RWPE1 (cell line): ENCODE measurements around the gene TCTN1.
"Not testable (repeated sequence)": the region's sequence is repeated elsewhere in the genome, so short reads cannot be mapped to it uniquely, and the experiment has no call there.

ENCODE experiments used
- CTCF ChIA-PET: fragments of 350-600 bp; sonication (Branson Sonifier 250); formaldehyde crosslinking; extraction: SDS; loops from one replicate; lab custom pipeline; 2021; lab: Yijun Ruan, JAX
- POLR2A ChIA-PET: fragments of 400-600 bp; formaldehyde crosslinking; extraction: SDS; loops from one replicate; lab custom pipeline; 2020; ENCODE audit warnings: antibody characterized with exemption; ENCODE audit not compliant: low non-redundant PET; lab: Yijun Ruan, JAX
- DNase-seq: peaks from one replicate; pipeline ENCODE4 v3.0.0; 2012; ENCODE audit warnings: low spot score
- H3K27ac ChIP-seq: fragments of 450-650 bp; 2 replicates; pipeline ENCODE4 v1.5.1; 2017
- TF ChIP-seq, protein P1 (sequence below): fragments of 450-650 bp; conservative IDR thresholded peaks from 2 replicates; pipeline ENCODE4 v1.5.1; 2017; ENCODE audit warnings: low read depth, mild to moderate bottlenecking

The TCTN1 gene

GRCh38 chr12:110574044-110574443 is 39.9 kb upstream of the TCTN1 start:
- DNase-seq, result no peak
- POLR2A ChIA-PET, result no interaction called here
- CTCF ChIA-PET, result interaction anchor here (0.6 to 1.0 kb wide), 3 partner anchors 9 to 123 kb away, joined by 3 to 4 read pairs (median 3); no protein-coding TSS in a partner anchor
- H3K27ac ChIP-seq, result no peak overlapping the region
- TF ChIP-seq, protein P1, sequence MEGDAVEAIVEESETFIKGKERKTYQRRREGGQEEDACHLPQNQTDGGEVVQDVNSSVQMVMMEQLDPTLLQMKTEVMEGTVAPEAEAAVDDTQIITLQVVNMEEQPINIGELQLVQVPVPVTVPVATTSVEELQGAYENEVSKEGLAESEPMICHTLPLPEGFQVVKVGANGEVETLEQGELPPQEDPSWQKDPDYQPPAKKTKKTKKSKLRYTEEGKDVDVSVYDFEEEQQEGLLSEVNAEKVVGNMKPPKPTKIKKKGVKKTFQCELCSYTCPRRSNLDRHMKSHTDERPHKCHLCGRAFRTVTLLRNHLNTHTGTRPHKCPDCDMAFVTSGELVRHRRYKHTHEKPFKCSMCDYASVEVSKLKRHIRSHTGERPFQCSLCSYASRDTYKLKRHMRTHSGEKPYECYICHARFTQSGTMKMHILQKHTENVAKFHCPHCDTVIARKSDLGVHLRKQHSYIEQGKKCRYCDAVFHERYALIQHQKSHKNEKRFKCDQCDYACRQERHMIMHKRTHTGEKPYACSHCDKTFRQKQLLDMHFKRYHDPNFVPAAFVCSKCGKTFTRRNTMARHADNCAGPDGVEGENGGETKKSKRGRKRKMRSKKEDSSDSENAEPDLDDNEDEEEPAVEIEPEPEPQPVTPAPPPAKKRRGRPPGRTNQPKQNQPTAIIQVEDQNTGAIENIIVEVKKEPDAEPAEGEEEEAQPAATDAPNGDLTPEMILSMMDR, result no peak

DNA sequence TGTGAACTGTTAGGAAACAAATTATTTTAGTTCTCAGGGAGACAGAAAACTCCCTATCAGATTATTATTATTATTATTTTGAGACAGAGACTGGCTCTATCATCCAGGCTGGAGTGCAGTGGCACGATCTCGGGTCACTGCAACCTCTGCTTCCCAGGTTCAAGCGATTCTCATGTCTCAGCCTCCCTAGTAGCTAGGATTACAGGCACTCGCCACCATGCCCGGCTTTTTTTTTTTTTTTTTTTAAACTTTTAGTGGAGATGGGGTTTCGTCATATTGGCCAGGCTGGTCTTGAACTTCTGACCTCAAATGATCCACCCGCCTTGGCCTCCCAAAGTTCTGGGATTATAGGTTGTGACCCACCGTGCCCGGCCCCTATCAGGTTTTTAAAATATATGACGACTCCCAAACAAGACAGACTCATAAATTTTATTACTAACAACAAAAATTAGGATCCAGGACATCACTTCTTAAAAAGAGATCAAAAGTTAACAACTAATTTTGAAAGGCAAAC is 39.2 kb upstream of the TCTN1 start:
- DNase-seq, POLR2A ChIA-PET: not testable (repeated sequence)
- CTCF ChIA-PET, result interaction anchor here (0.6 to 0.7 kb wide), 3 partner anchors 9 to 358 kb away, joined by 3 to 4 read pairs (median 3); no protein-coding TSS in a partner anchor
- H3K27ac ChIP-seq, result 0 out of 2 replicates have a peak overlapping the region, but pooled peaks have one; percentile 34

GRCh38 chr12:110575326-110575725 is 38.6 kb upstream of the TCTN1 start:
- CTCF ChIA-PET, result interaction anchor here (0.6 kb wide), 4 partner anchors 10 to 612 kb away, joined by 3 to 4 read pairs (median 4); no protein-coding TSS in a partner anchor
- TF ChIP-seq, protein P1, result no peak
- no peak overlapping the region for H3K27ac ChIP-seq
- DNase-seq, result no peak
- POLR2A ChIA-PET, result interaction anchor here (0.6 kb wide), 1 partner anchor 577 kb away, joined by 5 read pairs; no protein-coding TSS in a partner anchor

GRCh38 chr12:110576504-110576903 is 37.4 kb upstream of the TCTN1 start:
- ChIA-PET POLR2A (no interaction called here), CTCF (no interaction called here)
- DNase-seq, result no peak
- TF ChIP-seq, protein P1, result no peak
- peak overlapping the region; percentile 88 for H3K27ac ChIP-seq

DNA sequence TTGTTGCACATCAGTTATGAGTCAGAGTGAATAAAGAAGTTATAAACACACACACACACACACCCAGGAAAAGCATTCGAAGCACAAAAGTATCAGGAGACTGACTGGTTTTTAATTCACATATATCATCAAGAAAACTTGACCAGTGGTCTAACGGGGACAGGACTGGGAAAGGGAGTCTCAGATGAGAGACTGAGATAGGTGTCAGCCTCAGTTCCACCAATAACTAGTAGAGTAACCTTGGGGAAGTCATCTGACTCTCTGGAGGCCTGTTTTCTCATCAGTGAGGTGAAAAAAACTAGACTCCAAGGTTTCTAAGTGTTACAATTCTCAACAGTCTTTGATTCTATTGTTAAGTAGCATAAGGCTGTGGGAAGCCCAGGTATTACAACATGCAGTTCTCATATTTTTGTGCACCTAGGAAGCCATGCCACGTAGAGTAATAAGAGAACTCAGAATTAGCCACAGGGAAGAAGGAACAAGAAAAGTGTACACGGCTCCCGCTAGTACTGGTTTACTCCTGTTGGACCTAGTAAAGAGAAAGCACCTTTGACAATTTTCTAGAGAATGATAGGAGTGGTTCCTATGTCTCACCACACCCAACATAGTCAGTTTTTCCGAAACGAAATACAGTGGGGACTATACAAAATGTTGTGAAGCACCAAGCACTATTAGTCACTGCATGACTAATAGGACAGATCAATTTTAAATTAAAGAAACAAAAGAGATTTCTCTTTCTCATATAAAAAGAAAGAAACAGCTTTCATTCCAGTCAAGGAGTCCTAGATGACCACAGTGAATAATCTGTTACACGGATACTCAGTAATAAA is 35.9 kb upstream of the TCTN1 start:
- TF ChIP-seq, protein P1, result no peak
- DNase-seq, result peak; percentile 85
- POLR2A ChIA-PET, result interaction anchor here (0.7 kb wide), 1 partner anchor 757 kb away, joined by 3 read pairs; no protein-coding TSS in a partner anchor
- peak overlapping the region; percentile 95 for H3K27ac ChIP-seq
- CTCF ChIA-PET, result interaction anchor here (1.1 kb wide), 1 partner anchor 110 kb away, joined by 3 read pairs; the partner anchor contains the start of genes FAM216A and GPN3

DNA sequence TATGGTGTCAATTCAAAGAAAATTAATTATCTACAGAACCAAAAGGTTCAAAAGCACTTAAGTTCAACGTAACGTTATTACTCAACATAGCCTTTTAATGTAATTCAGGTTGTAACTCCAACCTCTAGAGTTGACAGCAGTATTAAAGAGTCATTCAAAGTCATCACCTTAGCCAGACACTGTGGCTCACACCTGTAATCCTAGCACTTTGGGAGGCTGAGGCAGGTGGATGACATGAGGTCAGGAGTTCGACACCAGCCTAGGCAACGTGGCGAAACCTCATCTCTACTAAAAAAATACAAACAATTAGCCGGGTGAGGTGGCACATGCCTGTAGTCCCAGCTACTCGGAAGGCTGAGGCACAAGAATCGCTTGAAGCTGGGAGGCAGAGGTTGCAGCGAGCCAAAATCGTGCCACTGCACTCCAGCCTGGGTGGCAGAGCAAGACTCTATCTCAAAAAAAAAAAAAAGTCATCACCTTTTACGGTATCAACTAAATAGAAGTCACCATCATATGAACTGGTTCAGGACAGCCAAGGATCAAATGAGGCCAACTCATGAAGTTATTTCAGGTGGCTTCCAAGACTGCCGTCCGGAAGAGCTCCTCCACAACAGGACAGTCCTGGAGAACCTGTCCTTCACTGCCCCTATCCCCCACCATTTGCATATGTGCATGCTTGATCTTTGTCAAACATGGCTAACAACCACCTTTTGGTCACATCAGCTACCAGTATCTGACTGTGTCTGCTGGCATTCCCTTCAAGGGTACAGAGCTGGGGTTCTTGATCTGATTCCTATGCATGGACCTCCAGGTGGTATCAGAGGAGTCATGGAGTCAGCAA is 35.0 kb upstream of the TCTN1 start:
- TF ChIP-seq, protein P1, result no peak
- H3K27ac ChIP-seq, result peak overlapping the region; percentile 95
- DNase-seq, result peak; percentile 37
- ChIA-PET CTCF (interaction anchor here (1.1 kb wide), 1 partner anchor 110 kb away, joined by 3 read pairs; the partner anchor contains the start of genes FAM216A and GPN3), POLR2A (no interaction called here)
